Kidney (tissue), 14 donors: Measurements from ENCODE around the gene GALNT17. TPM values are rescaled to one million over a fixed set of nuclear protein-coding genes. Genes with fewer than 3 reads are reported as not detected.

Experiments
- DNase-seq, 5 donors: peaks; one replicate each; pipeline ENCODE4 v3.0.0-alpha.2; 2013 to 2020
- FAIRE-seq: peaks from 2 replicates; lab custom pipeline; 2012; peaks lifted over from hg19 to GRCh38; lab: Jason Lieb, UNC
- H3K27ac ChIP-seq, 2 donors: one replicate each; pipeline ENCODE4 v1.7.0; 2013; ENCODE audit warnings: low read depth in 2 of 2, low read length in 2 of 2, inconsistent platforms in 1 of 2
- H3K27me3 ChIP-seq: one replicate; pipeline ENCODE4 v1.7.1; 2013; ENCODE audit warnings: low read length, inconsistent platforms; ENCODE audit not compliant: control insufficient read depth, insufficient read depth
- H3K36me3 ChIP-seq, 3 donors: one replicate each; pipeline versions ENCODE4 v1.7.0 to v1.7.1; 2013; ENCODE audit warnings: low read length in 3 of 3, control low read depth in 1 of 3, inconsistent platforms in 1 of 3; ENCODE audit not compliant: insufficient read depth in 3 of 3, control insufficient read depth in 2 of 3
- H3K4me1 ChIP-seq, 3 donors: one replicate each; pipeline versions ENCODE4 v1.7.0 to v1.7.1; 2013; ENCODE audit warnings: low read length in 3 of 3, inconsistent platforms in 1 of 3, low read depth in 1 of 3; ENCODE audit not compliant: control insufficient read depth in 2 of 3, insufficient read depth in 2 of 3
- H3K4me3 ChIP-seq, 3 donors: one replicate each; pipeline versions ENCODE4 v1.7.0 to v1.8.1; 2013; ENCODE audit warnings: low read length in 3 of 3, control low read depth in 1 of 3, inconsistent platforms in 1 of 3
- H3K9ac ChIP-seq, 3 donors: one replicate each; pipeline versions ENCODE4 v1.7.0 to v1.7.1; 2013; ENCODE audit warnings: low read length in 3 of 3, control low read depth in 1 of 3, inconsistent platforms in 1 of 3
- H3K9me3 ChIP-seq, 3 donors: one replicate each; pipeline versions ENCODE4 v1.7.0 to v1.7.1; 2013; ENCODE audit warnings: low read length in 3 of 3, control low read depth in 1 of 3, inconsistent platforms in 1 of 3; ENCODE audit not compliant: control insufficient read depth in 2 of 3, insufficient read depth in 1 of 3
- intact Hi-C: fragments of 100-400 bp; cut with DNase I; formaldehyde crosslinking; loops from one replicate; pipeline ENCODE4 v1.11.1; 2022
- polyA plus RNA-seq: library from polyadenylated mRNA; stranded (reverse); fragments of 350-450 nt; fragmentation: Illumina TruSeq; extraction: RNeasy Lipid Tissue Mini Kit (QIAGEN cat#74804); gene quantifications from one replicate; pipeline ENCODE4 v1.2.3, GENCODE V29; 2014; ENCODE audit warnings: low read depth, low replicate concordance; ENCODE audit not compliant: insufficient read depth
- total RNA-seq: library from RNA; stranded (reverse); fragmentation: NEBNext Ultra II Directional; extraction: Animal tissue kit (Norgen Biotek cat#: 25700); gene quantifications from one replicate; pipeline ENCODE4 v1.2.1, GENCODE V29; 2021
- TF ChIP-seq, protein P1 (sequence below): IDR thresholded peaks from 3 replicates; pipeline ENCODE4 v1.5.1; 2012; ENCODE audit warnings: mild to moderate bottlenecking, moderate library complexity, borderline replicate concordance; ENCODE audit not compliant: insufficient read depth; ENCODE audit errors: extremely low read depth
- donor health status: control.
- donor health status: control.
- donor health status: control.
- donor health status: control.
- donor health status: control.
- donor health status: DM: yes; HTN: yes; CAD: no.
- donor health status: Normal renal cell carcinoma (clear cell type).

Gene GALNT17
- total and polyA plus RNA-seq, 2 donors from 2014 or later = 2.4 to 5.5 TPM

DNA sequence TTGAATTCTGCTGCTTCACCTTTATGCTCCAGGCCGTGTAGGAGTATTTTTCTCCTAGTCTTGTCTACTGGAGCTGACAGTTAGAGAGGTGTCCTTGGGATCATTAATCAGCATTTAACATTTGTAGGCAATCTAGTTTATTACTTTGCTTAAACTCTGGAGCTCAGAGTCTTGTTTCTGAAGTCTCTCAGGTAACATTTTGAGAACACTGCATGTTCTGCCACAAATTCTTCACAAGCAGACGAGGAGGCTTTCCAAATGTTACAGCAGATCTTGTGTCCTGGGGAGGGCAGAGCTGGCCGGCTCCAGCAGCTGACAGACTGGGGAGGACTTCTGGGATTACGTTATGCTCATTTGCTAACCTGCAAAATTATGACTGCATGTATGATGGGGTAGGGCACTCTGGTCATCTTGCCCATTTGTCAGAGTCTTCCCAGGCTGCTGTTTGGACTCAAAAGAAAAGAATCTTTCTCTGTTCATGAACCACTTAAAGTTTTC is 50.5 kb downstream of the GALNT17 start:
- DNase-seq (peak in 3 of 5 donors; percentile 26 to 60 (median 57)), FAIRE-seq (no peak)
- Histone ChIP-seq H3K9ac (no peak overlapping the region), H3K27ac (no peak overlapping the region), H3K9me3 (no peaks in the 10 kb centered on the region), H3K27me3 (no peaks in the 10 kb centered on the region), H3K36me3 (no peaks in the 10 kb centered on the region), H3K4me3 (no peak overlapping the region), H3K4me1 (no peaks in the 10 kb centered on the region)
- TF ChIP-seq, protein P1, sequence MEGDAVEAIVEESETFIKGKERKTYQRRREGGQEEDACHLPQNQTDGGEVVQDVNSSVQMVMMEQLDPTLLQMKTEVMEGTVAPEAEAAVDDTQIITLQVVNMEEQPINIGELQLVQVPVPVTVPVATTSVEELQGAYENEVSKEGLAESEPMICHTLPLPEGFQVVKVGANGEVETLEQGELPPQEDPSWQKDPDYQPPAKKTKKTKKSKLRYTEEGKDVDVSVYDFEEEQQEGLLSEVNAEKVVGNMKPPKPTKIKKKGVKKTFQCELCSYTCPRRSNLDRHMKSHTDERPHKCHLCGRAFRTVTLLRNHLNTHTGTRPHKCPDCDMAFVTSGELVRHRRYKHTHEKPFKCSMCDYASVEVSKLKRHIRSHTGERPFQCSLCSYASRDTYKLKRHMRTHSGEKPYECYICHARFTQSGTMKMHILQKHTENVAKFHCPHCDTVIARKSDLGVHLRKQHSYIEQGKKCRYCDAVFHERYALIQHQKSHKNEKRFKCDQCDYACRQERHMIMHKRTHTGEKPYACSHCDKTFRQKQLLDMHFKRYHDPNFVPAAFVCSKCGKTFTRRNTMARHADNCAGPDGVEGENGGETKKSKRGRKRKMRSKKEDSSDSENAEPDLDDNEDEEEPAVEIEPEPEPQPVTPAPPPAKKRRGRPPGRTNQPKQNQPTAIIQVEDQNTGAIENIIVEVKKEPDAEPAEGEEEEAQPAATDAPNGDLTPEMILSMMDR = no peak
- intact Hi-C loops = no loop called here

DNA sequence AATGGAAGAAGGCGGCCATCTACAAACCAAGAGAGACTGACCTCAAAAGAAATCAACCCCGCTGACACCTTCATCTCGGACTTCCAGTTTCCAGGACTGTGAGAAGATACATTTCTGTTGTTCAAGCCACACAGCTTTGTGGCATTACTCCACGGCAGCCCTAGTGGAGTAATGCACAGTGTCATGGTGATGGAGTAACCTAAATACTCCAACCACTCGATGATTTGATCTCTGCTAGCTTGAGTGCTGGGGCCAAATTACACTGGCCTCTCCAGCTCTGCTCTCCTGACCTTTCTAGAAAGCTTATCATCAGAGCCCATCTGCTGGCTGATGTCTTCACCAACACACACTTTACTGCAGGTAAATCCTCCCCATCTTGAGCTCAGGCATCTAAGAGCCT is 52.2 kb downstream of the GALNT17 start:
- H3K27ac ChIP-seq = no peak overlapping the region
- H3K27me3 ChIP-seq = no peaks in the 10 kb centered on the region
- no peak overlapping the region for H3K4me3 ChIP-seq
- intact Hi-C loops = no loop called here
- TF ChIP-seq, protein P1 = no peak
- no peak for DNase-seq
- no peaks in the 10 kb centered on the region for H3K4me1 ChIP-seq
- no peak for FAIRE-seq
- H3K36me3 ChIP-seq = no peaks in the 10 kb centered on the region
- no peak overlapping the region for H3K9ac ChIP-seq
- H3K9me3 ChIP-seq = no peaks in the 10 kb centered on the region

DNA sequence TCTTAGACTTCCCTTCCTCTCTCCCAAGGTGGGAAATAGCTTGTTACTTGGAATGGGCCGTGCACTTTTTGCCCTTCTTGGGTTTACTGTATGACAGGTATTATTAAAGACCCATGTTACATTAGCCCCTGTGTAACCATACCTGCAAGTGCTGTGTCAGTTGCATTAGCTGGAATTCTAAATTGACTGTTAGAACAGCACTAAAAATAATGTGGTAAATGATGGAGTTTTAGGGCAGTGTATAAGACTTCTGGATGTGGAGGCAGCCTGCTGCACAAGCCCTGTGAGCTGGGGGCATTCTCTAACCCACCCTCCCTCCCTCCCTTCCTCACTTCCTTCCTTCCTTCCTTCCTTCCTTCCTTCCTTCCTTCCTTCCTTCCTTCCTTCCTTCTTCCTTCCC is 52.7 kb downstream of the GALNT17 start:
- Histone ChIP-seq H3K9ac (no peak overlapping the region), H3K36me3 (no peaks in the 10 kb centered on the region), H3K4me3 (no peak overlapping the region), H3K4me1 (no peaks in the 10 kb centered on the region), H3K27ac (no peak overlapping the region), H3K9me3 (peaks cover 0 to 3% (median 0%) of the 10 kb centered on the region in 3 donors), H3K27me3 (no peaks in the 10 kb centered on the region)
- intact Hi-C loops = no loop called here
- FAIRE-seq (no peak), DNase-seq (no peak)
- TF ChIP-seq, protein P1 = no peak

DNA sequence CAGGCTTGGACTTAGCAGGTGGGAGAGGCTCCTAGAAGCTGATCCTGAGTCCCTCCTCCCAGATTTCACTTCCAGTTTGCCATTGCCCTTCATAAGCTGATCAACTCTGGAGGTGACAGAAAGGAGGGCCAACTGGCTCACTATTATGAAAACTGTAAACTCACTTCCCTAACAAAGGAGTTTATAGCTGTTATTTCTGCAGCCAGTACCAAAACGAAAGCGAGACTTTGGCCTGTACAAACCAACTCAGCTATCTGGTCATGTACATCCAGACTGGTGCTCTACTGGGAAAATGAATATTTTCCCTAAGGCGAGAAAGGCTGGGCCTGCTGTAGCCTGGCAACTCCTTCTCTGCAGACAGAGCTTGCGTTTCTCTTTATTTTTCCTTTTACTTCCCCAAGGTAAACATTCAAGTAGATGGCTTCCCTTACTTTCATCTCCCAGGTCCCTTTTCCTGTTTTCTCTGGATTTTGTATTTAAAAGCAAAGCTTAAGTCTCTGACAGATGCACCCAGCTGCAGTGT is 54.7 kb downstream of the GALNT17 start:
- H3K4me3 ChIP-seq = no peak overlapping the region
- FAIRE-seq (no peak), DNase-seq (no peak)
- no peak overlapping the region for H3K27ac ChIP-seq
- TF ChIP-seq, protein P1 = no peak
- intact Hi-C loops = no loop called here
- H3K9me3 ChIP-seq = peaks cover 0 to 6% (median 0%) of the 10 kb centered on the region in 3 donors
- H3K9ac ChIP-seq = no peak overlapping the region
- H3K27me3 ChIP-seq = no peaks in the 10 kb centered on the region
- no peaks in the 10 kb centered on the region for H3K36me3 ChIP-seq
- no peaks in the 10 kb centered on the region for H3K4me1 ChIP-seq
